Omental fat pad (tissue), 4 donors: Measurements from ENCODE around the gene WDFY4. TPM values are rescaled to one million over a fixed set of nuclear protein-coding genes. Genes with fewer than 3 reads are reported as not detected.

ENCODE experiments used
- ATAC-seq: fragments of 150-250 bp; one replicate; pipeline ENCODE4 v1.9.1; 2016; ENCODE audit warnings: mild to moderate bottlenecking, moderate library complexity; ENCODE audit not compliant: low FRiP score
- DNase-seq: peaks from one replicate; pipeline ENCODE4 v3.0.0-alpha.2; 2019; ENCODE audit warnings: low spot score
- total RNA-seq, 4 donors: library from RNA; depleted of rRNA; stranded (reverse); fragments of >200 nt; gene quantifications; one replicate each; pipeline ENCODE4 v1.1.0, GENCODE V29; 2016
- TF ChIP-seq, protein P1 (sequence below), 3 donors: fragments of 450-650 bp; IDR thresholded peaks; one replicate each; pipeline ENCODE4 v1.5.1; 2016 to 2017; ENCODE audit warnings: antibody characterized with exemption in 3 of 3, mild to moderate bottlenecking in 3 of 3, moderate library complexity in 2 of 3

Gene WDFY4
- total RNA-seq, 4 donors from 2014 or later: 6.8 to 21.4 (median 10.5) TPM

DNA sequence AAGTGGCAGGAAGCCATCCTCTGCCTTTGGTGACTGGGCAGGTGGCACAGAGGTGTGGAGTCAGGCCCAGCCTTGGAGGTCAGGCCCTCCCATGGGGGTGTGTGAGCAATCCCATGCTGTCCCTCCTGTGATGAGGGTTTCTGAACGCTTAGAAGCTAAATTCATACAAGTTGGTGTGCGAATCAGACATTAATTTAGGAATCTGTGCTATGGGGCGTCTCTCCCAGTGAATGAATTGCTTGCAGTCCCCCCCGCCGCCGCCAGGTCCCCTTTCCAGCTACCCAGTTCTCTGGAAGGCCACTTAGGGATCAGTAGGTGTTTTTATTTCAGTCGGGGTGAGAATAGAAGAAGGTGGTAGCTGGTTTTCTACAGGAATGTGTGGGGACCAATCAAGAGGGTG, 217.4 kb downstream of the WDFY4 start:
- TF ChIP-seq, protein P1, sequence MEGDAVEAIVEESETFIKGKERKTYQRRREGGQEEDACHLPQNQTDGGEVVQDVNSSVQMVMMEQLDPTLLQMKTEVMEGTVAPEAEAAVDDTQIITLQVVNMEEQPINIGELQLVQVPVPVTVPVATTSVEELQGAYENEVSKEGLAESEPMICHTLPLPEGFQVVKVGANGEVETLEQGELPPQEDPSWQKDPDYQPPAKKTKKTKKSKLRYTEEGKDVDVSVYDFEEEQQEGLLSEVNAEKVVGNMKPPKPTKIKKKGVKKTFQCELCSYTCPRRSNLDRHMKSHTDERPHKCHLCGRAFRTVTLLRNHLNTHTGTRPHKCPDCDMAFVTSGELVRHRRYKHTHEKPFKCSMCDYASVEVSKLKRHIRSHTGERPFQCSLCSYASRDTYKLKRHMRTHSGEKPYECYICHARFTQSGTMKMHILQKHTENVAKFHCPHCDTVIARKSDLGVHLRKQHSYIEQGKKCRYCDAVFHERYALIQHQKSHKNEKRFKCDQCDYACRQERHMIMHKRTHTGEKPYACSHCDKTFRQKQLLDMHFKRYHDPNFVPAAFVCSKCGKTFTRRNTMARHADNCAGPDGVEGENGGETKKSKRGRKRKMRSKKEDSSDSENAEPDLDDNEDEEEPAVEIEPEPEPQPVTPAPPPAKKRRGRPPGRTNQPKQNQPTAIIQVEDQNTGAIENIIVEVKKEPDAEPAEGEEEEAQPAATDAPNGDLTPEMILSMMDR (IDR thresholded peaks at IDR 0.05): no peak
- DNase-seq (no peak), ATAC-seq (no peak)

DNA sequence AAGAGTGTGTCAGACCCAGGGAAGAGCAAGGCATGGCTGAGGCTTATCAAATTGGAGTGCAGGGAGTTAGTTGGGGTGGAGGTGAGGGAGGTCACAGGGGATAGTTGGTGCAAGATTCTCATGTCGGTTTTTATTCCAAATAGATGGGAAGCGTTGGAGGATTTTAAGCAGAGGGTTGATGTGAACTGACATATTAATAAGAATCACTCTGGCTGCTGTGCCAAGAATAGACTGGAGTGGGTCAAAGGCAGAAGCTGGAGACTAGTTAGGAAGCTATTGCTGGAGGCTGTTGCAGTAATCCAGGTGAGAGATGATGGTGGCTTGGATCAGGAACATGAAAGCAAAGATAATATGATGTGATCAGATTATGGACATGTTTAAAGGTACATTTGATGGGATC, 218.5 kb downstream of the WDFY4 start:
- DNase-seq (no peak), ATAC-seq (no peak)
- TF ChIP-seq, protein P1 (IDR thresholded peaks at IDR 0.05): no peak

DNA sequence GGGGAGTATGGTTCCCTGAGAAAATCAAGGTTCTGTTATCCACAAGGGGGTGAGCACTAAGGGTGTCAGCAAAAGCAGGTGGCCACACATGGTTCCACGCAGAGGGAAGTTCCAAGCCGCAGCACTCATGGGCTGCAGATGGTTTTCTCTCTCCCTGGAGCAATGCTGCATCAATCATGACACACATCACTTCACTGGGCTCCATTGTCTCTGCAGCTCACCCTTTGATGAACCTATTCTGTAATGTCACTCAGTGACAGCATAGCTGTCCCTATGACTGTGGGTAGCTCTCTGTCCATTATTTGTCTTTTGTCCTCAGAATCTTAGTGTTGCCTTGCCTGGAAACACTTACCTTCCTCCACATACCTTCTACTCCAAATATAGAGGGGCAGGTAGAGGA, 220.2 kb downstream of the WDFY4 start:
- ATAC-seq: no peak
- TF ChIP-seq, protein P1 (IDR thresholded peaks at IDR 0.05): no peak
- DNase-seq: no peak

DNA sequence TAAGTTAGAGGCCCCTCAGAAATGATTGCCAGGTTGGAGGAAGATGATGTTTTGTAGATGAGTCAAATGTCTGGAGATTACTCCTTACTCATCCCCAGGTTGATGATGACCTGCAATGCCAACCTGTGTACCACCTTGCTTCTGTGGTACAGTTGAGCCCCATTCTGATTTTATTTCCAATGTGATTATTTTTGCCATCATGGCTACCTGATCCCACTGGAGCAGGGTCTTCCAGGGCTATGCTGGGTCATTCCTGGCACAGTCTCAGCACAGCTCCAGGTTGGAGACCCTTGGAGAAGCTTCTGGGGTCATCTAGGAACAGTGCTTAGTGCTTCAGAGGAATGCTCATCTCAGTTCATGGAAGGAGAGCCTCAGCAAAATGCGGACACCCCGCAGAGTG, 220.6 kb downstream of the WDFY4 start:
- DNase-seq (no peak), ATAC-seq (no peak)
- TF ChIP-seq, protein P1 (IDR thresholded peaks at IDR 0.05): no peak

DNA sequence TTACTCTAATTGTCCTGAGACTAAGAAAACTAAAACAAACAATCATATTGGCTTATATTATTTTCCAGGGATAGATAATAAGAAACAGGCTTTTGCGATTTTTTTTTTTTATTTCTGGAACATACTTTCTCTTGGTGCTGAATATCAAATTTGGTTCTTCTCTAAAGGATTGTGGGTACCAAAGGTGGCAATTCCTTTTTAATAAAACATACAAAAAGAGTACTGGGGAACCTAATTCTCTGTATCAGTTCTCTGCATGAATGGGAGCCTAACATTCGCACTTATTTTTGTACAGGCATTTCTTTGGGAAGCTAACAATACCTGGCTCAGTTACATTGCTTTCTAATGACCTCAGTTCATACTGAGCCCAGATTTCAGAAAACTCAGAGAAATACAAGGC, 222.2 kb downstream of the WDFY4 start:
- ATAC-seq (no peak), DNase-seq (no peak)

DNA sequence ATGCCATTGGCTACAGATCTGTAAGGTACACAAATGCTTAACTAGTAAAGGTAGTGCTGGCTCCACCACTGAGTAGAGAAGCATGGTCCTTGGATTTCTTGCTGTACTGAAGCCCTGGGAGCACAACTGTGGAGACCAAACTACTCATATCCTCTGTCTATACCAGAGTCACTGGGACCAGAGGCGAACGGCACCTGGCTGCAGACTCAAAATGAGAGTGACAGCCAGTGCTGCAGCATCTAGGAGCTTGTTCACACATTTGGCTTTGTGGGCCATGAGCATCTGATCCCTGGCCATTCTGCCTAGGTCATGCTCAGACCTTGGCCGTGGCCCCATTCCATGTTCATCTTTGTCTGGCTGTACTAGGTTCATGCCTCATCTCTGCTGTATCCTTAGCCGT, 223.1 kb downstream of the WDFY4 start:
- TF ChIP-seq, protein P1 (IDR thresholded peaks at IDR 0.05): no peak

More for the DNA sequence above, 222.2 kb downstream of the WDFY4 start:
- TF ChIP-seq, protein P1 (IDR thresholded peaks at IDR 0.05): no peak

DNA sequence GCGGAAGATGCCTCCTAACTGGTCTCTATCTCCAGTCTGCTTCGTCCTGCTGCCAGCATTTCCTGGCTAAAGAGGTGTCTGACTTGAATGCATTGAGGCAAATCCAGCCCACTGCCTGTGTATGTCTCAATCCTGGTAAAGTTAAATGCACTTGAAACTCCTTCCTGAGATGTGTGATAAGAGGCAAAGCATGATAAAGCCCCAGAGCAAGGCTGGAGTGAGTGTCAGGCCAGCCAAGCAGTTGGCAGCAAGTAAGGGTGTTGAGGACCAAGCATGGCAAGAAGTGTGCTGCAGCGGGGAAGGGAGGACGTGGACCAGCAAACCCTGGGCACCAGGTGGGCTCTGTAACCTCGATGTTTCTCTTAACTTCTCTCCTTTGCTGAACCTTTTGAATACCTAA, 225.9 kb downstream of the WDFY4 start:
- no peak for DNase-seq
- TF ChIP-seq, protein P1 (IDR thresholded peaks at IDR 0.05): no peak
- no peak for ATAC-seq

More for the DNA sequence above, 223.1 kb downstream of the WDFY4 start:
- no peak for ATAC-seq
- no peak for DNase-seq
